ENCODE data around the gene CRNKL1. TPM values are rescaled to one million over a fixed set of nuclear protein-coding genes. Genes with fewer than 3 reads are reported as not detected.

CRNKL1 gene
- total and polyA plus RNA-seq, 2 donors (not counting 1 experiment from before 2014, with no cell fraction given), result 19.2 to 32.7 TPM

DNA sequence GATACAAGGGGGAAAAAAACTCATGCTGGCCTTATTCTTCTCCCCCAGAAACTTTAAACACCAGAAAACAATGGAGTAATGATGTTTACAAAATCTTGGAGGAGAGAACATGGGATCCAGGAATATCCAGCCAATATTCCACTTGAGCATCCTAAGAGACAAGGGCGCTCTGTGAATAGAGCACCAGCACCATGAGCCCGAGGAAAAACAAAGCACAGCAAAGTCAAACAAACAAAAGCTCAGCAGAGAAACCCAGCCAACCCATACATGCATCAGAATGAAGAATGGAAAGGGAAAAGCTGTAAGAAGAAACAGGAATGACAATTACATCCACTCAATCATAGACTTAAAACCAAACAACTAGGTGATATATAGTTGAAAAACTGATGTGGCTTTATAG lies 39.7 kb downstream of the CRNKL1 start:
- H3K4me2 ChIP-seq (ENCODE audit: extremely low read depth, insufficient read depth, low read length), result no peak overlapping the region
- H3K4me3 ChIP-seq (replicated peaks in 1 of 4; ENCODE audit: control extremely low read depth in 1 of 4, insufficient read depth in 1 of 4, low read depth in 3 of 4, low read length in 4 of 4), result no peak overlapping the region
- H2AFZ ChIP-seq (ENCODE audit: low read length), result no peak overlapping the region
- TF ChIP-seq, protein P1, sequence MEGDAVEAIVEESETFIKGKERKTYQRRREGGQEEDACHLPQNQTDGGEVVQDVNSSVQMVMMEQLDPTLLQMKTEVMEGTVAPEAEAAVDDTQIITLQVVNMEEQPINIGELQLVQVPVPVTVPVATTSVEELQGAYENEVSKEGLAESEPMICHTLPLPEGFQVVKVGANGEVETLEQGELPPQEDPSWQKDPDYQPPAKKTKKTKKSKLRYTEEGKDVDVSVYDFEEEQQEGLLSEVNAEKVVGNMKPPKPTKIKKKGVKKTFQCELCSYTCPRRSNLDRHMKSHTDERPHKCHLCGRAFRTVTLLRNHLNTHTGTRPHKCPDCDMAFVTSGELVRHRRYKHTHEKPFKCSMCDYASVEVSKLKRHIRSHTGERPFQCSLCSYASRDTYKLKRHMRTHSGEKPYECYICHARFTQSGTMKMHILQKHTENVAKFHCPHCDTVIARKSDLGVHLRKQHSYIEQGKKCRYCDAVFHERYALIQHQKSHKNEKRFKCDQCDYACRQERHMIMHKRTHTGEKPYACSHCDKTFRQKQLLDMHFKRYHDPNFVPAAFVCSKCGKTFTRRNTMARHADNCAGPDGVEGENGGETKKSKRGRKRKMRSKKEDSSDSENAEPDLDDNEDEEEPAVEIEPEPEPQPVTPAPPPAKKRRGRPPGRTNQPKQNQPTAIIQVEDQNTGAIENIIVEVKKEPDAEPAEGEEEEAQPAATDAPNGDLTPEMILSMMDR (conservative IDR thresholded peaks at IDR 0.05 in 1 of 2, IDR thresholded peaks at IDR 0.05 in 1 of 2; ENCODE audit: low read depth in 1 of 2, low read length in 2 of 2), result no peak
- TF ChIP-seq EZH2 (IDR thresholded peaks at IDR 0.05; ENCODE audit: low read length, missing control alignments), result no peak
- H4K20me1 ChIP-seq (ENCODE audit: control insufficient read depth, extremely low read depth, insufficient read depth, low read length), result no peaks in the 10 kb centered on the region
- peaks cover 7% of the 10 kb centered on the region for H3K4me1 ChIP-seq (ENCODE audit: control insufficient read depth, extremely low read depth, insufficient read depth, low read length)
- no peaks in the 10 kb centered on the region for H3K9me3 ChIP-seq (ENCODE audit: control insufficient read depth, insufficient read depth, low read depth, low read length)
- no peak overlapping the region for H3K27ac ChIP-seq (ENCODE audit: insufficient read depth, low read length)
- H3K36me3 ChIP-seq (ENCODE audit: control insufficient read depth, insufficient read depth, low read length), result no peaks in the 10 kb centered on the region
- no peak overlapping the region for H3K9ac ChIP-seq (ENCODE audit: insufficient read depth, low read length)
- DNase-seq (ENCODE audit: low read depth in 2 of 2), result no peak
- peaks cover 4% of the 10 kb centered on the region for H3K79me2 ChIP-seq (ENCODE audit: control insufficient read depth, insufficient read depth, low read length)
- H3K27me3 ChIP-seq (ENCODE audit: control insufficient read depth, insufficient read depth, low read length), result no peaks in the 10 kb centered on the region

DNA sequence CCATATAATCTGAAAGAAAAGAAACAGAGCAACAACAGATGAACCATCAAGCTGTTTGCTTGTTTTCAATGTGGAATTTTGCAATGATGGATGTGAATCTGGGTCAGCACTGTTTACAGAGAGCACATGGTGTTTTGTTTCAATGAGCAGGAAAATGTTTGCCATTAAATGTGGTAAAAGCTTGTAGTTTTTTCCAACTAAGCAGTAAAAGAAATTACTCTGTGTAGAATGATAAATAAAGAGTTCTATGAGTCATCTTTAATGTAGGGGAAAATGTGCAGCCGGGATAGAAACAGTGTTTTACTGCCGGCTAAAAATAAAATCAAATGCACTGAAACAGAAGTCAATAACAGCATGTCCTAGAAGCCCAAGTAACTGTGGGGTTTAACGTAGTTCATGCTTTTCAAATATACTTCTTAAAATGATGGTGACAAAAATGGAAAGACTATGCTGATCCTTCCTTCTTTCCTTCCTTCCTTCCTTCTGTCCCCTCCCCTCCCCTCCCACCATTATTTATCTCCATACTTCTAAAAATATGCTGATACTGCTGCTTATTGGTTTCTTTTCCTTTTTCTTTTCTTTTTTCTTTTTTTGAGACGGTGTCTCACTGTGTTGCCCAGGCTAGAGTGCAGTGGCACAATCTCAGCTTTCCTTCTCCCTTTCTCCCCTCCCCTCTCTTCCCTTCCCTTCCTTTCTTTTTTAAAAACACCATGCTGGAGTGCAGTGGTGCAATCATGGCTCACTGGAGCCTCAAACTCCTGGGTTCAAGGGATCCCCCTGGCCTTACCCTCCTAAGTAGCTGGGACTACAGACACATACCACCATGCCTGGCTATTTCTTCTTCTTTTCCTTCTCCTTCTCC lies 41.4 kb downstream of the CRNKL1 start:
- H3K9ac ChIP-seq (ENCODE audit: insufficient read depth, low read length), result peak overlapping the region; percentile 8
- H2AFZ ChIP-seq (ENCODE audit: low read length), result no peak overlapping the region
- H3K9me3 ChIP-seq (ENCODE audit: control insufficient read depth, insufficient read depth, low read depth, low read length), result no peaks in the 10 kb centered on the region
- H3K4me2 ChIP-seq (ENCODE audit: extremely low read depth, insufficient read depth, low read length), result peak overlapping the region; percentile 85
- no peaks in the 10 kb centered on the region for H4K20me1 ChIP-seq (ENCODE audit: control insufficient read depth, extremely low read depth, insufficient read depth, low read length)
- TF ChIP-seq, protein P1 (conservative IDR thresholded peaks at IDR 0.05 in 1 of 2, IDR thresholded peaks at IDR 0.05 in 1 of 2; ENCODE audit: low read depth in 1 of 2, low read length in 2 of 2), result no peak
- TF ChIP-seq EZH2 (IDR thresholded peaks at IDR 0.05; ENCODE audit: low read length, missing control alignments), result no peak
- no peaks in the 10 kb centered on the region for H3K36me3 ChIP-seq (ENCODE audit: control insufficient read depth, insufficient read depth, low read length)
- H3K4me3 ChIP-seq (replicated peaks in 1 of 4; ENCODE audit: control extremely low read depth in 1 of 4, insufficient read depth in 1 of 4, low read depth in 3 of 4, low read length in 4 of 4), result peak overlapping the region; percentile 4 to 33 (median 10)
- H3K79me2 ChIP-seq (ENCODE audit: control insufficient read depth, insufficient read depth, low read length), result no peaks in the 10 kb centered on the region
- peak; percentile 61 to 91 for DNase-seq (ENCODE audit: low read depth in 2 of 2)
- peaks cover 7% of the 10 kb centered on the region for H3K4me1 ChIP-seq (ENCODE audit: control insufficient read depth, extremely low read depth, insufficient read depth, low read length)
- H3K27me3 ChIP-seq (ENCODE audit: control insufficient read depth, insufficient read depth, low read length), result no peaks in the 10 kb centered on the region
- no peak overlapping the region for H3K27ac ChIP-seq (ENCODE audit: insufficient read depth, low read length)

DNA sequence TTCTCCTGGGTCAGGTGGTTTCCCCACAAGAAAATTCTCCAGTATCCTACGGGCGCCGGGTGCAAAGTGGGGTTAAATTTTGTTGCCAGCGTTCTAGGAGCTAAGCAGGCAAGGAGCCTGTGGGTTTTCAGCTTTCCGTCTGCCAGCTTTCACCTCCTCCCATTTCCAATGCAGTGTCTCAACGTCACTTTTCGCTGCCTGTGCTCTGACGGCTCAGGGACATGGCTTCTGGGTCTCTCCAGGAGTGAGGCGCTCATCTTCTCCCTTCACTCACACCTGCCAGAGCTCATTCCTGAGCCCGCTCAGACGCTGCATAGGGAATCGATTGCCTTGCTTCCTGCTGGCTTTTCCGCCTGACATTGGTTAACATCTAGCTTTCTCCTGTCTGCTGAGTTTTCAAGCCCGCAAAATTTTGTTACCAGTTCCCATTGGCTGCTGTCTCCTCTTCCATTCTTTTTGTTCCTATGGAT lies 42.4 kb downstream of the CRNKL1 start:
- no peak for TF ChIP-seq EZH2 (IDR thresholded peaks at IDR 0.05; ENCODE audit: low read length, missing control alignments)
- TF ChIP-seq, protein P1 (conservative IDR thresholded peaks at IDR 0.05 in 1 of 2, IDR thresholded peaks at IDR 0.05 in 1 of 2; ENCODE audit: low read depth in 1 of 2, low read length in 2 of 2), result no peak
- Histone ChIP-seq H4K20me1 (ENCODE audit: control insufficient read depth, extremely low read depth, insufficient read depth, low read length) (no peaks in the 10 kb centered on the region), H3K4me2 (ENCODE audit: extremely low read depth, insufficient read depth, low read length) (no peak overlapping the region), H3K27ac (ENCODE audit: insufficient read depth, low read length) (no peak overlapping the region), H3K9me3 (ENCODE audit: control insufficient read depth, insufficient read depth, low read depth, low read length) (no peaks in the 10 kb centered on the region), H3K79me2 (ENCODE audit: control insufficient read depth, insufficient read depth, low read length) (no peaks in the 10 kb centered on the region), H3K4me1 (ENCODE audit: control insufficient read depth, extremely low read depth, insufficient read depth, low read length) (peaks cover 7% of the 10 kb centered on the region), H3K4me3 (replicated peaks in 1 of 4; ENCODE audit: control extremely low read depth in 1 of 4, insufficient read depth in 1 of 4, low read depth in 3 of 4, low read length in 4 of 4) (no peak overlapping the region), H3K36me3 (ENCODE audit: control insufficient read depth, insufficient read depth, low read length) (no peaks in the 10 kb centered on the region), H3K27me3 (ENCODE audit: control insufficient read depth, insufficient read depth, low read length) (no peaks in the 10 kb centered on the region), H2AFZ (ENCODE audit: low read length) (no peak overlapping the region), H3K9ac (ENCODE audit: insufficient read depth, low read length) (no peak overlapping the region)
- no peak for DNase-seq (ENCODE audit: low read depth in 2 of 2)
